Measurements from ENCODE around the gene ARG2. TPM values are rescaled to one million over a fixed set of nuclear protein-coding genes. Genes with fewer than 3 reads are reported as not detected.
"Not testable (repeated sequence)": the region's sequence is repeated elsewhere in the genome, so short reads cannot be mapped to it uniquely, and the experiment has no call there.

The ARG2 gene
- total RNA-seq, 1 experiment from 2014 or later = 37.1 TPM

- no peak for DNase-seq (ENCODE audit: low read depth)
These were observed 33.4 kb upstream of the ARG2 start for GRCh38 chr14:67586369-67586768.

- DNase-seq (ENCODE audit: low read depth) = no peak
These were observed 30.4 kb upstream of the ARG2 start for GRCh38 chr14:67589204-67589770.

GRCh38 chr14:67593650-67594049 is 26.1 kb upstream of the ARG2 start:
- not testable (repeated sequence) for DNase-seq (ENCODE audit: low read depth)

GRCh38 chr14:67595392-67595791 is 24.3 kb upstream of the ARG2 start:
- no peak for DNase-seq (ENCODE audit: low read depth)

GRCh38 chr14:67599698-67600561 is 19.8 kb upstream of the ARG2 start, which contains the start of gene PIGH:
PIGH (minus strand) TSS chr14:67600268; CDS start chr14:67600203, 65 bp downstream.
- peak; percentile 96 for DNase-seq (ENCODE audit: low read depth)

GRCh38 chr14:67600562-67600974 is 19.2 kb upstream of the ARG2 start:
- DNase-seq (ENCODE audit: low read depth) = not testable (repeated sequence)

- DNase-seq (ENCODE audit: low read depth) = no peak
These were observed 17.6 kb upstream of the ARG2 start for GRCh38 chr14:67602076-67602475.

GRCh38 chr14:67602995-67603545 is 16.6 kb upstream of the ARG2 start:
- DNase-seq (ENCODE audit: low read depth) = no peak

- no peak for DNase-seq (ENCODE audit: low read depth)
These were observed 12.1 kb upstream of the ARG2 start for GRCh38 chr14:67607646-67608045.

GRCh38 chr14:67609642-67610310 is 9.9 kb upstream of the ARG2 start:
- DNase-seq (ENCODE audit: low read depth) = no peak

GRCh38 chr14:67610491-67610890 is 9.2 kb upstream of the ARG2 start:
- DNase-seq (ENCODE audit: low read depth) = no peak

- DNase-seq (ENCODE audit: low read depth) = peak; percentile 62
These were observed 1.1 kb upstream of the ARG2 start for GRCh38 chr14:67618617-67619063.

- DNase-seq (ENCODE audit: low read depth) = peak; percentile 37
These were observed 581 bp downstream of the ARG2 start for GRCh38 chr14:67620217-67620785.

GRCh38 chr14:67622675-67623074 is 3.0 kb downstream of the ARG2 start:
- DNase-seq (ENCODE audit: low read depth) = peak; percentile 86

- peak; percentile 33 for DNase-seq (ENCODE audit: low read depth)
These were observed 3.4 kb downstream of the ARG2 start for GRCh38 chr14:67623114-67623513.

- DNase-seq (ENCODE audit: low read depth) = not testable (repeated sequence)
These were observed 6.4 kb downstream of the ARG2 start for GRCh38 chr14:67626131-67626530.

GRCh38 chr14:67627519-67627918 is 7.8 kb downstream of the ARG2 start:
- no peak for DNase-seq (ENCODE audit: low read depth)

- DNase-seq (ENCODE audit: low read depth) = no peak
These were observed 10.5 kb downstream of the ARG2 start for GRCh38 chr14:67630186-67630585.

GRCh38 chr14:67630938-67631337 is 11.2 kb downstream of the ARG2 start:
- DNase-seq (ENCODE audit: low read depth) = no peak

- DNase-seq (ENCODE audit: low read depth) = no peak
These were observed 13.9 kb downstream of the ARG2 start for GRCh38 chr14:67633451-67634147.

- no peak for DNase-seq (ENCODE audit: low read depth)
These were observed 16.7 kb downstream of the ARG2 start for GRCh38 chr14:67636361-67636919.
